ENCODE results near the gene SEMG1. TPM values are rescaled to one million over a fixed set of nuclear protein-coding genes. Genes with fewer than 3 reads are reported as not detected.
A peak's percentile ranks its signal among the peaks of the same experiment; 100 is the strongest.

SEMG1 gene
- total and polyA plus RNA-seq, 2 experiments from 2014 or later, result not detected

DNA sequence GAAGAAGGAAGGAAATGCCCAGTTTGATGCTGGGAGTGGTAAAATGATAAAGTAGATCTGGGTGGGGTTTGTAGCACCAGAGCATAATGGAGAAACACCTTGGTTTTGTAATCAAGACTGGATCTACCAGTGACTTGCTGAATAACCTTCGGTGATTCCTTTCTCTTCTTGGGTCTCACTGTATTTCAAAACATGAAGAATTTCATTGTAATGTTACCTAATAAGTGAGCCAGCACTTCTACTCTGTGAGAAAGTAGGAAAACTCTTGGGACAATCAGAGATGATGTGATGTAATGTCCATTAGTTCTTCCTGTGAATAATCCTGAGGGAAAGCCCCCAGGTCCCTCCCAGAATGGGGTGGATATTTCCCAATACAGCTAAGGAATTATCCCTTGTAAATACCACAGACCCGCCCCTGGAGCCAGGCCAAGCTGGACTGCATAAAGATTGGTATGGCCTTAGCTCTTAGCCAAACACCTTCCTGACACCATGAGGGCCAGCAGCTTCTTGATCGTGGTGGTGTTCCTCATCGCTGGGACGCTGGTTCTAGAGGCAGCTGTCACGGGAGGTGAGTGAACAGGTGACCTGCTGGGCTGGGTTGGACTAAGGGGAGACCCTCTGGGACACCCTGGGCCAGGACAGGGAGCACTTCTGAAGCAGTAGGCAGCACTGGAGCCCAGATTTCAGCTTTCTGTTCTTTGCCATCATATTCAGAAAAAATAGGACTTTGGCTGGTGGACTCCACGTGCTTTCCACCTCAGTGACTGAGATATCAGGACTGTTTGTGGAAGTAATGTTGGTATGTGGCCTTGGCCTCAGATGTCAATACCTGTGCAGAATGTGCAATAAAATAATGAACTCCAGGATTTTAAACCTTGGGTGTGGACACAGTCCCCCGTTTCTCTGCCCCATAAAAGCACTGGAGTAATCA, 32.1 kb upstream of the SEMG1 start, which contains the start of gene PI3:
PI3 (plus strand) TSS at position 469 of the 931 bp plus-strand sequence; CDS start at position 490, 21 bp downstream.
- no peak within 1 kb of the TSS for H3K27ac ChIP-seq
- H3K27me3 ChIP-seq, result no peaks in the 10 kb centered on the region
- TF ChIP-seq, protein P1, sequence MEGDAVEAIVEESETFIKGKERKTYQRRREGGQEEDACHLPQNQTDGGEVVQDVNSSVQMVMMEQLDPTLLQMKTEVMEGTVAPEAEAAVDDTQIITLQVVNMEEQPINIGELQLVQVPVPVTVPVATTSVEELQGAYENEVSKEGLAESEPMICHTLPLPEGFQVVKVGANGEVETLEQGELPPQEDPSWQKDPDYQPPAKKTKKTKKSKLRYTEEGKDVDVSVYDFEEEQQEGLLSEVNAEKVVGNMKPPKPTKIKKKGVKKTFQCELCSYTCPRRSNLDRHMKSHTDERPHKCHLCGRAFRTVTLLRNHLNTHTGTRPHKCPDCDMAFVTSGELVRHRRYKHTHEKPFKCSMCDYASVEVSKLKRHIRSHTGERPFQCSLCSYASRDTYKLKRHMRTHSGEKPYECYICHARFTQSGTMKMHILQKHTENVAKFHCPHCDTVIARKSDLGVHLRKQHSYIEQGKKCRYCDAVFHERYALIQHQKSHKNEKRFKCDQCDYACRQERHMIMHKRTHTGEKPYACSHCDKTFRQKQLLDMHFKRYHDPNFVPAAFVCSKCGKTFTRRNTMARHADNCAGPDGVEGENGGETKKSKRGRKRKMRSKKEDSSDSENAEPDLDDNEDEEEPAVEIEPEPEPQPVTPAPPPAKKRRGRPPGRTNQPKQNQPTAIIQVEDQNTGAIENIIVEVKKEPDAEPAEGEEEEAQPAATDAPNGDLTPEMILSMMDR (IDR thresholded peaks at IDR 0.05; ENCODE audit: low read depth, low read length), result no peak
- H3K4me1 ChIP-seq (ENCODE audit: low read depth), result no peaks in the 10 kb centered on the region
- H3K36me3 ChIP-seq, result no peaks in the 10 kb centered on the region
- no peak within 1 kb of the TSS for H3K4me3 ChIP-seq
- no peaks in the 10 kb centered on the region for H3K9me3 ChIP-seq (ENCODE audit: low read depth)
- DNase-seq (ENCODE audit: low read depth in 1 of 2, low spot score in 1 of 2), result peak in 1 of 2 donors; percentile 85

DNA sequence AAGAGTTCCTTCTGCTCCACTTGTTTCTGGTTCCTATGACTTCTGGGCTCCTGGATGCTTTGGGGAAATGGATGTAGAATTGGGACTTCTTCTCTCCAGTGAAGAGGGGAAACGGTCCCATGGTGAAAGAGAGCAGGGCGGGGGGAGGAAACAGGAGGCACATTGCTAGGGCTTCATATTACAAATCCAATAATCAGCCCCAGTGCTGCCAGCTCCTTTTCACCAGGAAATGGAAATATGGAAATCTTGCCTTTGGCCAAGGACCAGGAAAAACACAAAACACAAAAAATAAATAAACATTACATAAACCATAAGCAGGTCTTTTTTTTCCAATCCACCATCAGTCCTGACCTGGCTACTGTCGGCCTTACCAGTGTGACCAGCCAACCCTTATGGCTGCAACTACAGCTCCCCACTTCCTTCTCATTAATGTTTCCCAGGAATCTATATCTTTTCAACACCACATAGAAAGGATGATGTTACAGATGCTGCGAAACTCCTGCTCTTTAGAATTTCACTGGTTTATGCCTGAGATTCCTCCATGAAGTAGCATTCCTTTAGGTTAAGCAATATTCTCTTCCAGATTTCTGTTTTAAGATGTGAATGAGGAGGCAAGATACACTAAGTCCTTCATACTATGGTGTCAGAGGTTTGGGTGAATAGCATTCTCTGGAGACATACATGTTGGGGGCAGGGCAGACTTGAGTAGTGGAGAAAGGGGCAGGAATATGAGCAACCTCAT, 30.1 kb upstream of the SEMG1 start:
- peak in 1 of 2 donors; percentile 29 for DNase-seq (ENCODE audit: low read depth in 1 of 2, low spot score in 1 of 2)
- Histone ChIP-seq H3K4me1 (ENCODE audit: low read depth) (no peaks in the 10 kb centered on the region), H3K27me3 (no peaks in the 10 kb centered on the region), H3K9me3 (ENCODE audit: low read depth) (no peaks in the 10 kb centered on the region), H3K27ac (no peak overlapping the region), H3K4me3 (no peak overlapping the region), H3K36me3 (no peaks in the 10 kb centered on the region)
- TF ChIP-seq, protein P1 (IDR thresholded peaks at IDR 0.05; ENCODE audit: low read depth, low read length), result no peak

DNA sequence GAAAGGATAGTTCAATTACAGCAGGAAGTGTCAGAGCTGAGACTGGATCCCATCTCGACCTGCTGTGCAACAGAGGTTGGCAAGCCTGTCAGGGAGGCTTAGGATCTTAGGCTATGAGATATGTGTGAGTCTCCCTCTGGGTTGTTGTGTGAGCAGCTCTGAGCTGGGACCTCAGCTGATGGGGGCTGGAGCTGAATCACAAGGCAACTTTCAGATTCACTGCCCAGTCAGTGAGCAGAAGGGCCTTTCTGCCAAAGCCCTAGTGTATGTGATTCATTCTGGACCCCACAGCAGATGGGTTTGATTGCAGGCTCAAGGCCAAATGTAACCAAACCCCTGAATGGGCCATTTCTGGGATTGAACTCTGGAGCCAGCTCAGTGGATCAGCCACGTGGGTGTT, 27.7 kb upstream of the SEMG1 start:
- no peaks in the 10 kb centered on the region for H3K36me3 ChIP-seq
- no peaks in the 10 kb centered on the region for H3K27me3 ChIP-seq
- no peaks in the 10 kb centered on the region for H3K4me1 ChIP-seq (ENCODE audit: low read depth)
- TF ChIP-seq, protein P1 (IDR thresholded peaks at IDR 0.05; ENCODE audit: low read depth, low read length), result no peak
- no peak overlapping the region for H3K27ac ChIP-seq
- DNase-seq (ENCODE audit: low read depth in 1 of 2, low spot score in 1 of 2), result no peak
- H3K9me3 ChIP-seq (ENCODE audit: low read depth), result no peaks in the 10 kb centered on the region
- no peak overlapping the region for H3K4me3 ChIP-seq

DNA sequence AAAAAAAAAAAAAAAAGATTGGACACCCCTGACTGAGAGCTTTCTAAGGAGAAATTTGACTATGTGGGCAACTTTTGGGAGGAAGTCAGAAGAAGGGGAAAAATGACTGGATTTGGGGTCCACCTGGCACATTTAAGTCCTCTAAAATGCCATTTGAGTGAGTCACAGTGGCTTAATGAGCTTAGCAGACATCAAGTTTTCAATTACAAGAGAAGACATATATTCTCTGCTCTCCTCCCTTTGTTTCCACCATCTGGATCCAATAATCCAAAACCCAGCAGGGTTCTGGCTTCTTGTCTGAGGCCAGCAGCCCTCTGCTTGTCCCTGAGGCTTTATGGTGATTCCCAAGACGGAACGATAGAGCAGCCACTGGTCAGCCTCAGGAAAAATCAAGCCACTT, 25.2 kb upstream of the SEMG1 start:
- Histone ChIP-seq H3K36me3 (no peaks in the 10 kb centered on the region), H3K27ac (no peak overlapping the region), H3K4me3 (no peak overlapping the region), H3K27me3 (no peaks in the 10 kb centered on the region), H3K9me3 (ENCODE audit: low read depth) (no peaks in the 10 kb centered on the region), H3K4me1 (ENCODE audit: low read depth) (no peaks in the 10 kb centered on the region)
- TF ChIP-seq, protein P1 (IDR thresholded peaks at IDR 0.05; ENCODE audit: low read depth, low read length), result no peak
- DNase-seq (ENCODE audit: low read depth in 1 of 2, low spot score in 1 of 2), result no peak

DNA sequence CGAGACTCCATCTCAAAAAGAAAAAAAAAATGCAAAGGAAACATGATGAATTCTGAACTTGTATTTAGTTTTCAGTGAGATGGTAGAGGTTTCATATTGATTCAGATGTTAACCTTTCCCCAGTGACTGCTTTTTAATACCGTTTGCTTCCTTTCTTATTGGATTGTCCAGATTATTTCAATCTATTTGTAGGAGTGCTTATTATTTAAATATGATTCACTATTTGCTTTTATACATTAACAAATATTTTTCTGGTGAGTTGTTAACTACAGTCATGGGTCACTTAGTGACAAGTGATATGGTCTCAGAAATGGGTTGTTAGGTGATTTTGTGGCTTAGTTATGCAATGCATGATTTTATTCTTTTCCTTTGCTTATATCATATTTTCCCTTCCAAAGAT, 23.7 kb upstream of the SEMG1 start:
- no peaks in the 10 kb centered on the region for H3K4me1 ChIP-seq (ENCODE audit: low read depth)
- no peak overlapping the region for H3K27ac ChIP-seq
- TF ChIP-seq, protein P1 (IDR thresholded peaks at IDR 0.05; ENCODE audit: low read depth, low read length), result no peak
- H3K27me3 ChIP-seq, result no peaks in the 10 kb centered on the region
- no peaks in the 10 kb centered on the region for H3K9me3 ChIP-seq (ENCODE audit: low read depth)
- no peaks in the 10 kb centered on the region for H3K36me3 ChIP-seq
- DNase-seq (ENCODE audit: low read depth in 1 of 2, low spot score in 1 of 2), result no peak
- no peak overlapping the region for H3K4me3 ChIP-seq
